Activated T-cell treated with anti-CD3 and anti-CD28 coated beads, Interleukin-2, amount 50 U/mL, for 48 hours (primary cell): ENCODE measurements around the gene FSTL4.

Experiments used
- DNase-seq, 2 experiments: peaks; one replicate each; pipeline ENCODE4 v3.0.0-alpha.2; 2020

FSTL4 gene

GRCh38 chr5:133251296-133252132 is 360.8 kb downstream of the FSTL4 start:
- DNase-seq, result no peak

- no peak for DNase-seq
Observed at GRCh38 chr5:133250527-133250926, 361.8 kb downstream of the FSTL4 start.

GRCh38 chr5:133249593-133249992 is 362.7 kb downstream of the FSTL4 start:
- no peak for DNase-seq

GRCh38 chr5:133247881-133248624 is 364.3 kb downstream of the FSTL4 start:
- no peak for DNase-seq

- no peak for DNase-seq
Observed at GRCh38 chr5:133247151-133247709, 365.1 kb downstream of the FSTL4 start.

GRCh38 chr5:133246376-133247150 is 365.8 kb downstream of the FSTL4 start:
- no peak for DNase-seq

GRCh38 chr5:133246053-133246370 is 366.3 kb downstream of the FSTL4 start:
- no peak for DNase-seq

GRCh38 chr5:133245191-133246052 is 366.9 kb downstream of the FSTL4 start:
- peak; percentile 59 to 66 for DNase-seq

GRCh38 chr5:133244242-133244641 is 368.1 kb downstream of the FSTL4 start:
- DNase-seq, result no peak

- no peak for DNase-seq
Observed at GRCh38 chr5:133243196-133243595, 369.1 kb downstream of the FSTL4 start.

- DNase-seq, result no peak
Observed at GRCh38 chr5:133242221-133242835, 370.0 kb downstream of the FSTL4 start.

GRCh38 chr5:133241179-133242092 is 370.9 kb downstream of the FSTL4 start:
- DNase-seq, result no peak

- DNase-seq, result peak; percentile 64 to 66
Observed at GRCh38 chr5:133240425-133241091, 371.8 kb downstream of the FSTL4 start.

- DNase-seq, result no peak
Observed at GRCh38 chr5:133238426-133239205, 373.7 kb downstream of the FSTL4 start.

- DNase-seq, result no peak
Observed at GRCh38 chr5:133236976-133237375, 375.4 kb downstream of the FSTL4 start.

- DNase-seq, result no peak
Observed at GRCh38 chr5:133236541-133236951, 375.8 kb downstream of the FSTL4 start.

GRCh38 chr5:133235696-133236426 is 376.5 kb downstream of the FSTL4 start:
- DNase-seq, result no peak

GRCh38 chr5:133234911-133235310 is 377.4 kb downstream of the FSTL4 start:
- DNase-seq, result no peak
